Spinal cord (tissue), 10 donors: ENCODE results near the gene KIF21A. TPM values are rescaled to one million over a fixed set of nuclear protein-coding genes. Genes with fewer than 3 reads are reported as not detected.

Experiments used
- DNase-seq, 6 donors: peaks; one replicate each; pipeline versions ENCODE4 v3.0.0 to v3.0.0-alpha.2; 2013 to 2015; ENCODE audit warnings: low spot score in 6 of 6, low read depth in 4 of 6
- H3K27ac ChIP-seq: one replicate; pipeline ENCODE4 v1.5.1; 2013; ENCODE audit warnings: low read depth, low read length, control low read depth
- H3K27me3 ChIP-seq: one replicate; pipeline ENCODE4 v1.6.1; 2013; ENCODE audit warnings: low read length; ENCODE audit not compliant: control insufficient read depth, insufficient read depth
- H3K36me3 ChIP-seq: one replicate; pipeline ENCODE4 v1.6.1; 2013; ENCODE audit warnings: low read length; ENCODE audit not compliant: control insufficient read depth, insufficient read depth
- H3K4me1 ChIP-seq: one replicate; pipeline ENCODE4 v1.6.1; 2013; ENCODE audit warnings: low read length; ENCODE audit not compliant: control insufficient read depth, insufficient read depth
- H3K4me3 ChIP-seq: one replicate; pipeline ENCODE4 v1.5.1; 2013; ENCODE audit warnings: low read depth, low read length, control low read depth
- H3K9me3 ChIP-seq: one replicate; pipeline ENCODE4 v1.6.1; 2013; ENCODE audit warnings: low read length; ENCODE audit not compliant: control insufficient read depth, insufficient read depth
- WGBS: methylation state at CpG from one replicate; pipeline ENCODE4 v1.1.5; 2013; ENCODE audit warnings: missing lambda C conversion rate; ENCODE audit not compliant: insufficient coverage; 5-methylcytosine and 5-hydroxymethylcytosine counted together
- polyA plus RNA-seq, 2 donors: library from polyadenylated mRNA; unstranded; fragments of 120-200 nt; gene quantifications; one replicate each; pipeline ENCODE4 v1.2.1, GENCODE V29; 2013; ENCODE audit not compliant: insufficient read length in 2 of 2
- total RNA-seq, 2 donors: library from RNA; depleted of rRNA in 1 of 2; stranded (reverse); fragments of 120-200 nt in 1 of 2; fragments of >200 nt in 1 of 2; gene quantifications; one replicate each; pipeline versions ENCODE4 v1.2.3 to v1.2.4, GENCODE V29; 2013 to 2014
- donor health status: healthy.

The KIF21A gene
- total and polyA plus RNA-seq, 4 donors, result 59.8 to 180 (median 132) TPM

- no peaks in the 10 kb centered on the region for H3K36me3 ChIP-seq
- no peaks in the 10 kb centered on the region for H3K9me3 ChIP-seq
- H3K4me1 ChIP-seq, result no peaks in the 10 kb centered on the region
- H3K27me3 ChIP-seq, result no peaks in the 10 kb centered on the region
- H3K4me3 ChIP-seq, result no peak overlapping the region
- no peak overlapping the region for H3K27ac ChIP-seq
- DNase-seq, result peak in 1 of 6 donors; percentile 61
- no CpG with 5 or more reads among the region's 5 CpGs for WGBS
Measured at GRCh38 chr12:39464976-39465695, 22.2 kb upstream of the KIF21A start.

GRCh38 chr12:39461059-39461458 lies 18.1 kb upstream of the KIF21A start:
- H3K27ac ChIP-seq, result no peak overlapping the region
- no peaks in the 10 kb centered on the region for H3K36me3 ChIP-seq
- H3K4me3 ChIP-seq, result no peak overlapping the region
- H3K4me1 ChIP-seq, result no peaks in the 10 kb centered on the region
- no peaks in the 10 kb centered on the region for H3K27me3 ChIP-seq
- no peaks in the 10 kb centered on the region for H3K9me3 ChIP-seq
- no CpG with 5 or more reads among the region's 1 CpG for WGBS
- no peak for DNase-seq

- WGBS, result 87% methylated on average over 4 of the region's 7 CpGs
- no peak overlapping the region for H3K4me3 ChIP-seq
- H3K27ac ChIP-seq, result no peak overlapping the region
- H3K9me3 ChIP-seq, result no peaks in the 10 kb centered on the region
- DNase-seq, result no peak
- no peaks in the 10 kb centered on the region for H3K27me3 ChIP-seq
- H3K4me1 ChIP-seq, result no peaks in the 10 kb centered on the region
- H3K36me3 ChIP-seq, result no peaks in the 10 kb centered on the region
Measured at GRCh38 chr12:39459027-39459434, 16.1 kb upstream of the KIF21A start.

- H3K9me3 ChIP-seq, result no peaks in the 10 kb centered on the region
- DNase-seq, result peak in 4 of 6 donors; percentile 65 to 95 (median 86)
- no peak overlapping the region for H3K27ac ChIP-seq
- H3K4me1 ChIP-seq, result no peaks in the 10 kb centered on the region
- H3K36me3 ChIP-seq, result no peaks in the 10 kb centered on the region
- WGBS, result no CpG with 5 or more reads among the region's 1 CpG
- H3K4me3 ChIP-seq, result no peak overlapping the region
- no peaks in the 10 kb centered on the region for H3K27me3 ChIP-seq
Measured at GRCh38 chr12:39451977-39452376, 9.1 kb upstream of the KIF21A start.

- Histone ChIP-seq H3K27me3 (no peaks in the 10 kb centered on the region), H3K27ac (no peak overlapping the region), H3K4me1 (peaks cover 11% of the 10 kb centered on the region)
Measured at GRCh38 chr12:39448038-39448437, 5.1 kb upstream of the KIF21A start.

GRCh38 chr12:39443929-39444209 lies 949 bp upstream of the KIF21A start:
- Histone ChIP-seq H3K4me3 (peak overlapping the region; percentile 55), H3K27me3 (no peaks in the 10 kb centered on the region), H3K4me1 (peaks cover 15% of the 10 kb centered on the region), H3K27ac (peak overlapping the region; percentile 79), H3K36me3 (no peaks in the 10 kb centered on the region), H3K9me3 (no peaks in the 10 kb centered on the region)
- DNase-seq, result peak in 3 of 6 donors; percentile 48 to 84 (median 59)

More at GRCh38 chr12:39448038-39448437, 5.1 kb upstream of the KIF21A start:
- Histone ChIP-seq H3K36me3 (no peaks in the 10 kb centered on the region), H3K9me3 (no peaks in the 10 kb centered on the region), H3K4me3 (no peak overlapping the region)
- DNase-seq, result no peak

- Histone ChIP-seq H3K36me3 (no peaks in the 10 kb centered on the region), H3K4me3 (peak overlapping the region; percentile 69), H3K27ac (peak overlapping the region; percentile 80), H3K4me1 (peaks cover 15% of the 10 kb centered on the region), H3K9me3 (no peaks in the 10 kb centered on the region), H3K27me3 (no peaks in the 10 kb centered on the region)
- WGBS, result 0% methylated on average over 34 of the region's 34 CpGs
- no peak for DNase-seq
Measured at GRCh38 chr12:39442831-39443080, 164 bp downstream of the KIF21A start.

GRCh38 chr12:39441963-39442830 lies 723 bp downstream of the KIF21A start:
- H3K9me3 ChIP-seq, result no peaks in the 10 kb centered on the region

GRCh38 chr12:39441189-39441962 lies 1.5 kb downstream of the KIF21A start:
- no peaks in the 10 kb centered on the region for H3K9me3 ChIP-seq
- peak in 3 of 6 donors; percentile 19 to 20 (median 19) for DNase-seq
- H3K27ac ChIP-seq, result peak overlapping the region; percentile 80
- WGBS, result no CpG with 5 or more reads among the region's 5 CpGs
- no peaks in the 10 kb centered on the region for H3K27me3 ChIP-seq
- peak overlapping the region; percentile 69 for H3K4me3 ChIP-seq
- H3K36me3 ChIP-seq, result no peaks in the 10 kb centered on the region
- peaks cover 15% of the 10 kb centered on the region for H3K4me1 ChIP-seq

More at GRCh38 chr12:39441963-39442830, 723 bp downstream of the KIF21A start:
- Histone ChIP-seq H3K36me3 (no peaks in the 10 kb centered on the region), H3K27me3 (no peaks in the 10 kb centered on the region), H3K27ac (peak overlapping the region; percentile 80), H3K4me1 (peaks cover 15% of the 10 kb centered on the region), H3K4me3 (peak overlapping the region; percentile 69)
- WGBS, result 2% methylated on average over 48 of the region's 49 CpGs
- peak in 4 of 6 donors; percentile 29 to 85 (median 66) for DNase-seq
